Heart left ventricle (tissue), 16 donors: Measurements from ENCODE around the gene KCNQ1. TPM values are rescaled to one million over a fixed set of nuclear protein-coding genes. Genes with fewer than 3 reads are reported as not detected.

Experiments used
- ATAC-seq, 4 donors: fragments of 200-7000 bp; cut with Tn5 transposase; one replicate each; pipeline ENCODE4 v1.9.1; 2020 to 2022; ENCODE audit warnings: moderate library complexity in 4 of 4, mild to moderate bottlenecking in 3 of 4, moderate number of reproducible peaks in 1 of 4
- DNase-seq, 5 donors: peaks; one replicate each; pipeline ENCODE4 v3.0.0-alpha.2; 2020
- H3K27ac ChIP-seq, 12 donors: fragments of 200-600 bp; sonication (generic) in 4 of 12; one replicate each; pipeline versions ENCODE4 v1.5.0 to v1.8.0; 2016 to 2022; ENCODE audit warnings: mild to moderate bottlenecking in 2 of 12
- H3K27me3 ChIP-seq, 9 donors: fragments of 200-600 bp; sonication (generic) in 2 of 9; one replicate each; pipeline versions ENCODE4 v1.5.1 to v1.8.0; 2016 to 2022; ENCODE audit warnings: mild to moderate bottlenecking in 3 of 9
- H3K36me3 ChIP-seq, 9 donors: fragments of 200-600 bp; sonication (generic) in 2 of 9; one replicate each; pipeline versions ENCODE4 v1.5.0 to v1.8.0; 2018 to 2022; ENCODE audit warnings: mild to moderate bottlenecking in 2 of 9
- H3K4me1 ChIP-seq, 12 donors: fragments of 200-600 bp; sonication (generic) in 4 of 12; one replicate each; pipeline versions ENCODE4 v1.5.0 to v1.8.0; 2016 to 2022; ENCODE audit warnings: mild to moderate bottlenecking in 3 of 12
- H3K4me3 ChIP-seq, 12 donors: fragments of 200-600 bp; sonication (generic) in 4 of 12; one replicate each; pipeline versions ENCODE4 v1.5.0 to v1.8.0; 2017 to 2022; ENCODE audit warnings: mild to moderate bottlenecking in 9 of 12, moderate library complexity in 4 of 12
- H3K9me3 ChIP-seq, 12 donors: fragments of 200-600 bp; sonication (generic) in 4 of 12; one replicate each; pipeline versions ENCODE4 v1.5.0 to v1.8.0; 2016 to 2022; ENCODE audit warnings: mild to moderate bottlenecking in 1 of 12
- POLR2A ChIP-seq, 2 donors: fragments of 450-650 bp; IDR thresholded peaks; one replicate each; pipeline ENCODE4 v1.6.1; 2017; ENCODE audit warnings: antibody characterized with exemption in 2 of 2, mild to moderate bottlenecking in 2 of 2, moderate library complexity in 2 of 2
- WGBS, 4 donors: extraction: QIAGEN DNeasy Blood & Tissue Kit in 2 of 4; methylation state at CpG; one replicate each; pipeline versions ENCODE4 v1.1.5 to v1.1.7; 2013 to 2018; 5-methylcytosine and 5-hydroxymethylcytosine counted together
- intact Hi-C, 10 donors: fragments of 100-400 bp; cut with DNase I; formaldehyde crosslinking; loops; one replicate each; pipeline versions ENCODE4 v1.11.1 to v1.14.2; 2022
- polyA plus RNA-seq, 2 donors: library from polyadenylated mRNA; stranded (reverse); fragments of 200-250 nt; gene quantifications; one replicate each; pipeline ENCODE4 v1.2.3, GENCODE V29; 2013
- total RNA-seq, 9 donors: library from RNA; depleted of rRNA in 2 of 9; stranded (reverse); fragments of >200 nt in 2 of 9; fragmentation: NEBNext Ultra II Directional in 3 of 9; extraction: Animal tissue kit (Norgen Biotek cat#: 25700) in 3 of 9; gene quantifications; one replicate each; pipeline versions ENCODE4 v1.1.0 to v1.2.4, GENCODE V29; 2016 to 2023
- TF ChIP-seq, protein P1 (sequence below), 12 donors: fragments of 200-600 bp; sonication (generic) in 4 of 12; IDR thresholded peaks; one replicate each; pipeline versions ENCODE4 v1.5.0 to v1.8.0; 2018 to 2022; ENCODE audit warnings: antibody characterized with exemption in 12 of 12, mild to moderate bottlenecking in 5 of 12
- donor health status: ischemic (EF 13 %, LVEDD 7.1; RV severe dilation, severe dysfunction).
- donor health status: healthy with polysubstance abuse.
- donor health status: DM: no; HTN: yes; CAD: no.
- donor health status: DM: no; HTN: no; CAD: no.
- donor health status: ischemic (EF 25% LVEDD 6.9; RV normal size, moderate dysfunction).
- donor health status: ischemic (EF 25% LVEDD 5.7; RV mildly dilated, moderate dysfunction).
- donor health status: healthy.
- donor health status: DM: yes; HTN: yes; CAD: no.
- donor health status: ischemic (EF 35%, LVEDD 5.7; RV mildly dilated, moderate dysfunction).
- donor health status: nonischemic (EF 11% LVEDD 7.7; RV severe dilation, severe dysfunction).
- donor health status: DM: yes; HTN: yes; CAD: no.
- donor health status: PGD.
- donor health status: ischemic (EF 29% LVEDD 5.4; RV normal size, mild dysfunction).
- donor health status: nonischemic (EF 23%, LVEDD 6.1; RV moderate dilation, normal function).

KCNQ1 gene
- total and polyA plus RNA-seq, 11 donors, result 18.6 to 42.4 (median 31.4) TPM

DNA sequence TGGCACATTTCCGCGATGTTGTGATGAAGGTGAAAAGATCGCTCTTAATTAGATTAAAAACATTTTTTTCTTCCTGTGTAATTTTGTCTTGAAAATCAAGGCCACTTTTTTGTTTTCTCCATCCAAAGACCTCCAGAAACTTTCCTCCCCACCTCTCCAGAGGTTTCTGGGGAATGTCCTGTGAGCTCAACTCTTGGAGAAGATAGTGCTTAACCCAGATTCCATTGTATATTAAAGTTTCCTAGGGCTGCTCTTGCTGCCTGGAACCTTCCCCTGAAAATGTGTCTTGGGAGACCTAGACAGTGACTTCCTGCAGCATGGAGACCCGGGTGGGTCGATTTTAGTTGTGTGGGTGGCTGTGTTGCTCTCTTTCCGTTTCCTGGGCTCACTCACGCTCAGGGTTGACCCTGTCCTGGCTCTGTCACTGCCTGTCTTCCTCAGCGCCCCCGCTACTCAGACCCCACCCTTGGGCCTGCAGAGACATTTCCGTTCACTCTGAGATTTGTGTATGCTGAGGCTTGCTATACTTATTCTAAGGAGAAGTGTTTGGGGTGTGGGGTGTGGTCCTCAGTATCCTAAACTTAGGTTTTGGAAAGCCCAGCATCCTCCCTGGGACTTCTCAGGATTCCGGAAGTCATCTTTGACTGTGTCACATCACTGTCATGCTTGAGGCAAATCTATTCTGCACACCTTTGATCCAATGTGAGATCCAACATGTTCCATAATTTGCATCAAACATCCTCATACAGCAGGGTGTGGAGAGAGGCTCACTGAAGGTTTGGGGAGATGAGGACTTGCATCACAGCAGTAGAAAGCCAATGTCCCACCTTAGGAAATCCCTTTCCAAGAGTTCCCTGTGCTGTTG is 207.8 kb downstream of the KCNQ1 start:
- intact Hi-C loops, result loop anchor here in 1 of 10 donors (5.0 kb wide), 1 partner anchor 50 kb away; no protein-coding TSS in a partner anchor
- no peak for TF ChIP-seq POLR2A (IDR thresholded peaks at IDR 0.05)
- TF ChIP-seq, protein P1, sequence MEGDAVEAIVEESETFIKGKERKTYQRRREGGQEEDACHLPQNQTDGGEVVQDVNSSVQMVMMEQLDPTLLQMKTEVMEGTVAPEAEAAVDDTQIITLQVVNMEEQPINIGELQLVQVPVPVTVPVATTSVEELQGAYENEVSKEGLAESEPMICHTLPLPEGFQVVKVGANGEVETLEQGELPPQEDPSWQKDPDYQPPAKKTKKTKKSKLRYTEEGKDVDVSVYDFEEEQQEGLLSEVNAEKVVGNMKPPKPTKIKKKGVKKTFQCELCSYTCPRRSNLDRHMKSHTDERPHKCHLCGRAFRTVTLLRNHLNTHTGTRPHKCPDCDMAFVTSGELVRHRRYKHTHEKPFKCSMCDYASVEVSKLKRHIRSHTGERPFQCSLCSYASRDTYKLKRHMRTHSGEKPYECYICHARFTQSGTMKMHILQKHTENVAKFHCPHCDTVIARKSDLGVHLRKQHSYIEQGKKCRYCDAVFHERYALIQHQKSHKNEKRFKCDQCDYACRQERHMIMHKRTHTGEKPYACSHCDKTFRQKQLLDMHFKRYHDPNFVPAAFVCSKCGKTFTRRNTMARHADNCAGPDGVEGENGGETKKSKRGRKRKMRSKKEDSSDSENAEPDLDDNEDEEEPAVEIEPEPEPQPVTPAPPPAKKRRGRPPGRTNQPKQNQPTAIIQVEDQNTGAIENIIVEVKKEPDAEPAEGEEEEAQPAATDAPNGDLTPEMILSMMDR (IDR thresholded peaks at IDR 0.05), result no peak
- H3K4me1 ChIP-seq, result peaks cover 0 to 16% (median 0%) of the 10 kb centered on the region in 12 donors
- H3K27ac ChIP-seq, result peak overlapping the region in 3 of 12 donors; percentile 26 to 47 (median 33)
- no peaks in the 10 kb centered on the region for H3K36me3 ChIP-seq
- H3K9me3 ChIP-seq, result peaks cover 0 to 94% (median 32%) of the 10 kb centered on the region in 12 donors
- no peaks in the 10 kb centered on the region for H3K27me3 ChIP-seq
- 71 to 77% (median 75%) methylated on average over 11 of the region's 11 CpGs for WGBS, 4 donors
- H3K4me3 ChIP-seq, result no peak overlapping the region
- ATAC-seq (peak in 3 of 4 donors; percentile 22 to 43 (median 33)), DNase-seq (peak in 1 of 5 donors; percentile 20)

DNA sequence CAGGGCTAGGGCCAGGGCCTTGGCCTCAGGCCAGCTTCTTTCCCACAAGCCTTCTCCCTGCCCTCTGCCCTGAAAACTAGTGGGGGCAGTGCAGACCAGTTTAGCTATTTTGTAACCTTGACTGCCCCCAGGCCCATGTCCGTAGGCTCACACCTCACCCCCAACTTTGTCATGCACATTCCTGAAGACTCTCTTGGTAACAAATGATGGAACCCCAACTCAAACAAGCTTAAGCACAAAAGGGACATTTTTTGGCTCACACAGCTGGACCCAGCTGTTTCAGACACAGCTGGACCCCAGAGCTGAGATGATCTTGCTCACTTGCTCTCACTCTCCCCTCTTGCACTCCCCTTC is 208.4 kb downstream of the KCNQ1 start:
- DNase-seq, result peak in 1 of 5 donors; percentile 20
- H3K27ac ChIP-seq, result peak overlapping the region in 2 of 12 donors; percentile 26 to 47
- H3K4me1 ChIP-seq, result peaks cover 0 to 16% (median 0%) of the 10 kb centered on the region in 12 donors
- no peak for TF ChIP-seq POLR2A (IDR thresholded peaks at IDR 0.05)
- TF ChIP-seq, protein P1 (IDR thresholded peaks at IDR 0.05), result no peak
- ATAC-seq, result peak; percentile 31 to 52 (median 38)
- intact Hi-C loops, result loop anchor here in 1 of 10 donors (5.0 kb wide), 1 partner anchor 51 kb away; no protein-coding TSS in a partner anchor
- H3K36me3 ChIP-seq, result no peaks in the 10 kb centered on the region
- no peak overlapping the region for H3K4me3 ChIP-seq
- H3K27me3 ChIP-seq, result no peaks in the 10 kb centered on the region
- peaks cover 0 to 94% (median 31%) of the 10 kb centered on the region in 12 donors for H3K9me3 ChIP-seq
- WGBS, 4 donors, result 80 to 89% (median 87%) methylated on average over 1 of the region's 1 CpG

DNA sequence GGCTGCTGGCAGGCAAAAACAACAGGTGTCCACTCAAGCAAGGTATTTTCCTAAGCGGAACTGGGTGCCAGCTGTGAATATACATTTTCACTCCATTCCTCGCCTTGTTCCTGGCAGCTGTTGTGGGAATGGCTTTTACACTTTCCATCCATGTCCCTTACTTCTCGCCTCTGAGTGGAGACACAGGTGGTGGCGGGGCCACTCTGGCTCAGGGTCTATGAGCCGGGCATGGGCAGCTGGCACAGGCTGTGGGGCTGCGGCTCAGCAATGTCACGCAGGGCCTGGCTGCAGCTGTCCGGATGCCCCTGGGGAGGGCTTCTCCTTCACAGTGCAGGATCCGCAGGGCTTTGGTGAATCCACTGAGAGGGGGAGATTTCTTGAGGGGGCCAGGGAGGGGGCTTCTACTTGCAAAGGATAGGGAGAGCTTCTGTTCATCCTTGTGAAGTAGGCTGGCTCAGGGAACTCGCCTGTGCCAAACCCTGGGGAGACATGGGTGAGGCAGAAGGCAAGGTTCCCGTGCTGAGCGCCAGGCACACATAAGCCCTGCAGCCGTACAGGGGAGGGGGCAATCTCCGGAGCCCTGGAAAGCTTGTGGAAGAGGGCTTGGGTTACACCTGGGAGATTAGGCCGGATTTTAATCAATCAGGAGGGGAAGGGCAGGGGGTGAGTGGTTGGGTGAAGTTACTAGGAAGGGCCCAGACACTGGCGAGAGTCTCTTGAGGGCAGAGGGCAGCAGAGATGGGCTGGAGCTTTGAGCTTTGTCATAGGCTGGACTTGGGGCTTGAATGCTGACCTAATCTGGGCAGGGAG is 209.3 kb downstream of the KCNQ1 start:
- WGBS, 4 donors, result 95 to 98% (median 96%) methylated on average over 16 of the region's 16 CpGs
- no peak for ATAC-seq
- Histone ChIP-seq H3K27ac (peak overlapping the region in 1 of 12 donors; percentile 47), H3K36me3 (no peaks in the 10 kb centered on the region), H3K9me3 (peaks cover 0 to 91% (median 26%) of the 10 kb centered on the region in 12 donors), H3K4me3 (no peak overlapping the region), H3K4me1 (peaks cover 0 to 22% (median 0%) of the 10 kb centered on the region in 12 donors), H3K27me3 (no peaks in the 10 kb centered on the region)
- DNase-seq, result peak in 1 of 5 donors; percentile 10
- intact Hi-C loops, result loop anchor here in 1 of 10 donors (5.0 kb wide), 1 partner anchor 52 kb away; no protein-coding TSS in a partner anchor
- TF ChIP-seq, protein P1 (IDR thresholded peaks at IDR 0.05), result no peak
- no peak for TF ChIP-seq POLR2A (IDR thresholded peaks at IDR 0.05)
